Adrenal gland (tissue), 5 donors: Measurements from ENCODE around the gene LAD1.

ENCODE experiments used
- CTCF ChIP-seq, 6 experiments: fragments of 450-650 bp in 4 of 6; fragments of 200-600 bp in 2 of 6; sonication (generic) in 1 of 6; IDR thresholded peaks; 1 replicate in 5 of 6; 2 replicates in 1 of 6; pipeline versions ENCODE4 v1.5.1 to v1.8.0; 2016 to 2021; ENCODE audit warnings: antibody characterized with exemption in 6 of 6, mild to moderate bottlenecking in 2 of 6, moderate library complexity in 1 of 6
- POLR2A ChIP-seq, 2 donors: fragments of 450-650 bp; IDR thresholded peaks; one replicate each; pipeline ENCODE4 v1.6.1; 2017; ENCODE audit warnings: antibody characterized with exemption in 2 of 2, mild to moderate bottlenecking in 2 of 2, moderate library complexity in 1 of 2
- donor health status: DM: no; HTN: no; CAD: no.

- TF ChIP-seq CTCF (IDR thresholded peaks at IDR 0.05) (no peak), POLR2A (IDR thresholded peaks at IDR 0.05) (no peak)
Observed at GRCh38 chr1:201332616-201333335, 66.3 kb downstream of the LAD1 start.
